HepG2 (cell line): ENCODE data around the gene FSCN2. TPM values are rescaled to one million over a fixed set of nuclear protein-coding genes. Genes with fewer than 3 reads are reported as not detected.

Source experiments
- GATA4 ChIP-seq: sonication (generic); IDR thresholded peaks from 2 replicates; pipeline ENCODE4 v1.6.1; 2016; ENCODE audit warnings: antibody characterized with exemption, low read depth, borderline replicate concordance
- HOXA7 ChIP-seq: sonication (generic); formaldehyde crosslinking; IDR thresholded peaks from 2 replicates; pipeline ENCODE4 v1.8.1; 2022; ENCODE audit warnings: mild to moderate bottlenecking, missing genetic modification reagents, moderate library complexity
- MTA3 ChIP-seq: sonication (generic); formaldehyde crosslinking; IDR thresholded peaks from 2 replicates; pipeline ENCODE4 v1.4.0; 2020; ENCODE audit warnings: missing genetic modification reagents
- UBTF ChIP-seq: sonication (generic); formaldehyde crosslinking; IDR thresholded peaks from 2 replicates; pipeline ENCODE4 v1.4.0; 2020; ENCODE audit warnings: mild to moderate bottlenecking, missing genetic modification reagents
- ZFYVE20 ChIP-seq: sonication (generic); formaldehyde crosslinking; IDR thresholded peaks from 2 replicates; pipeline ENCODE4 v1.8.0; 2023; ENCODE audit warnings: low read depth, mild to moderate bottlenecking, moderate library complexity, missing genetic modification reagents, borderline replicate concordance
- ZNF263 ChIP-seq: sonication (generic); formaldehyde crosslinking; IDR thresholded peaks from 2 replicates; pipeline ENCODE4 v1.4.0; 2020; ENCODE audit warnings: missing genetic modification reagents
- polyA plus RNA-seq, 8 experiments: library from polyadenylated mRNA; depleted of rRNA in 3 of 8; stranded (reverse) in 7 of 8; unstranded in 1 of 8; fragments of >200 nt; fragmentation: Illumina TruSeq in 4 of 8; extraction: Trizol in 4 of 8; gene quantifications; 2 replicates each; pipeline versions ENCODE4 v1.2.1 to v1.2.3, GENCODE V29; 2011 to 2016; ENCODE audit warnings: low read depth in 4 of 8, missing spikeins in 1 of 8, mixed read lengths in 1 of 8; ENCODE audit not compliant: insufficient read depth in 1 of 8
- total RNA-seq, 5 experiments: library from RNA; depleted of rRNA; stranded (reverse); fragments of >200 nt; fragmentation: Illumina TruSeq; extraction: Trizol; gene quantifications; 2 replicates each; pipeline ENCODE4 v1.2.3, GENCODE V29; 2016; ENCODE audit warnings: low read depth in 1 of 5
- TF ChIP-seq, protein P1 (sequence below): sonication (generic); formaldehyde crosslinking; IDR thresholded peaks from 2 replicates; pipeline ENCODE4 v1.5.1; 2020; ENCODE audit warnings: mild to moderate bottlenecking, missing genetic modification reagents, moderate library complexity
- TF ChIP-seq, protein P2 (sequence below): sonication (generic); formaldehyde crosslinking; IDR thresholded peaks from 2 replicates; pipeline ENCODE4 v1.9.0; 2021; ENCODE audit warnings: missing genetic modification reagents, mild to moderate bottlenecking, borderline replicate concordance

Gene FSCN2
- total and polyA plus RNA-seq, 2 of the 13 experiments (the other 11 are each of a cell fraction or from before 2014, with no cell fraction given): 0.09 TPM; not detected in 1

DNA sequence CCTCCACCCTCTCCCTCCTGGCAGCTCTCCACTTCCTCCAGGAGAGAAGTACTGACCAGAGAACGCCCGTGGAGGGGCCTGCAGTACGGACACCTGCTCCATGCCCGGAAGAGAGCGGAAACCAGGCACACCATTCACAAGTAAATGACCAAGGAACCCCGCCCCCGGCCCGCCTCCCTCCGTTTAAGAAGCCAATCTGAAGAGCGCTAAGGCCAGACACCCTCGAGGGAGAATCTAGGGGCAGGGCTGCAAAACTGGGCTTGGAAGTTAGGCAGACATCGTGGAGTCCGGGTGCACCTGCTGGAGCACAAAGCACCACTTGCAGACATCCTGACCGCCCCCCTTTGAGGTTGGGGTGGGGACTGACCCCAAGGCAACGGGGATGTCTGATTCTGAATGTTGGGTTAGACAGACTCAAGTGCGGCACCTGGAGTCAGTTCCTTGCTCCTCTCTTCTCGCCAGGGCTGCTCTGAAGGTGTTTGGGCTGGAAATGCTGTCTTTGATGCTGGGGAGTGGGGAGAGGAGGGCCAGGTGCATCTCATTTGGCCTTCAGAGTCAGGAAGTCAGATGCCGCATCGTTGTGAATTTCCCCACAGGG lies 24.9 kb downstream of the FSCN2 start (continued):
- no peak for TF ChIP-seq UBTF (CRISPR knock-in tag)
- 0 out of 2 replicates have a peak, but pooled peaks have one; percentile 13 for TF ChIP-seq GATA4
- TF ChIP-seq ZFYVE20: no peak
- no peak for TF ChIP-seq HOXA7
- TF ChIP-seq, protein P1, sequence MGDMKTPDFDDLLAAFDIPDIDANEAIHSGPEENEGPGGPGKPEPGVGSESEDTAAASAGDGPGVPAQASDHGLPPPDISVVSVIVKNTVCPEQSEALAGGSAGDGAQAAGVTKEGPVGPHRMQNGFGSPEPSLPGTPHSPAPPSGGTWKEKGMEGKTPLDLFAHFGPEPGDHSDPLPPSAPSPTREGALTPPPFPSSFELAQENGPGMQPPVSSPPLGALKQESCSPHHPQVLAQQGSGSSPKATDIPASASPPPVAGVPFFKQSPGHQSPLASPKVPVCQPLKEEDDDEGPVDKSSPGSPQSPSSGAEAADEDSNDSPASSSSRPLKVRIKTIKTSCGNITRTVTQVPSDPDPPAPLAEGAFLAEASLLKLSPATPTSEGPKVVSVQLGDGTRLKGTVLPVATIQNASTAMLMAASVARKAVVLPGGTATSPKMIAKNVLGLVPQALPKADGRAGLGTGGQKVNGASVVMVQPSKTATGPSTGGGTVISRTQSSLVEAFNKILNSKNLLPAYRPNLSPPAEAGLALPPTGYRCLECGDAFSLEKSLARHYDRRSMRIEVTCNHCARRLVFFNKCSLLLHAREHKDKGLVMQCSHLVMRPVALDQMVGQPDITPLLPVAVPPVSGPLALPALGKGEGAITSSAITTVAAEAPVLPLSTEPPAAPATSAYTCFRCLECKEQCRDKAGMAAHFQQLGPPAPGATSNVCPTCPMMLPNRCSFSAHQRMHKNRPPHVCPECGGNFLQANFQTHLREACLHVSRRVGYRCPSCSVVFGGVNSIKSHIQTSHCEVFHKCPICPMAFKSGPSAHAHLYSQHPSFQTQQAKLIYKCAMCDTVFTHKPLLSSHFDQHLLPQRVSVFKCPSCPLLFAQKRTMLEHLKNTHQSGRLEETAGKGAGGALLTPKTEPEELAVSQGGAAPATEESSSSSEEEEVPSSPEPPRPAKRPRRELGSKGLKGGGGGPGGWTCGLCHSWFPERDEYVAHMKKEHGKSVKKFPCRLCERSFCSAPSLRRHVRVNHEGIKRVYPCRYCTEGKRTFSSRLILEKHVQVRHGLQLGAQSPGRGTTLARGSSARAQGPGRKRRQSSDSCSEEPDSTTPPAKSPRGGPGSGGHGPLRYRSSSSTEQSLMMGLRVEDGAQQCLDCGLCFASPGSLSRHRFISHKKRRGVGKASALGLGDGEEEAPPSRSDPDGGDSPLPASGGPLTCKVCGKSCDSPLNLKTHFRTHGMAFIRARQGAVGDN (CRISPR knock-in tag): peak; percentile 30
- TF ChIP-seq ZNF263: no peak
- TF ChIP-seq MTA3 (CRISPR knock-in tag): no peak
- TF ChIP-seq, protein P2, sequence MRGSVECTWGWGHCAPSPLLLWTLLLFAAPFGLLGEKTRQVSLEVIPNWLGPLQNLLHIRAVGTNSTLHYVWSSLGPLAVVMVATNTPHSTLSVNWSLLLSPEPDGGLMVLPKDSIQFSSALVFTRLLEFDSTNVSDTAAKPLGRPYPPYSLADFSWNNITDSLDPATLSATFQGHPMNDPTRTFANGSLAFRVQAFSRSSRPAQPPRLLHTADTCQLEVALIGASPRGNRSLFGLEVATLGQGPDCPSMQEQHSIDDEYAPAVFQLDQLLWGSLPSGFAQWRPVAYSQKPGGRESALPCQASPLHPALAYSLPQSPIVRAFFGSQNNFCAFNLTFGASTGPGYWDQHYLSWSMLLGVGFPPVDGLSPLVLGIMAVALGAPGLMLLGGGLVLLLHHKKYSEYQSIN (CRISPR knock-in tag): no peak
